H9 (cell line): Measurements from ENCODE around the gene EVI2A. TPM values are rescaled to one million over a fixed set of nuclear protein-coding genes. Genes with fewer than 3 reads are reported as not detected.

Experiments used
- DNase-seq: peaks from one replicate; pipeline ENCODE4 v3.0.0-alpha.2; 2017
- H2AFZ ChIP-seq: one replicate; pipeline ENCODE4 v1.6.1; 2013; ENCODE audit warnings: mild to moderate bottlenecking, low read length, control low read depth, moderate library complexity
- H2AK5ac ChIP-seq: 2 replicates; pipeline ENCODE4 v1.6.1; 2013; ENCODE audit warnings: low read length, control low read depth, mixed read lengths; ENCODE audit not compliant: insufficient read length
- H2BK120ac ChIP-seq: one replicate; pipeline ENCODE4 v1.6.1; 2013; ENCODE audit warnings: low read depth, mild to moderate bottlenecking, low read length, control low read depth, inconsistent platforms; ENCODE audit not compliant: poor library complexity, severe bottlenecking
- H2BK12ac ChIP-seq: 2 replicates; pipeline ENCODE4 v1.6.1; 2013; ENCODE audit warnings: low read length, control low read depth, mixed read lengths, low read depth; ENCODE audit not compliant: insufficient read length
- H2BK15ac ChIP-seq: 2 replicates; pipeline ENCODE4 v1.6.1; 2013; ENCODE audit warnings: low read depth, low read length, control low read depth
- H2BK20ac ChIP-seq: one replicate; pipeline ENCODE4 v1.6.1; 2013; ENCODE audit warnings: low read depth, mild to moderate bottlenecking, low read length, control low read depth, inconsistent platforms; ENCODE audit not compliant: poor library complexity, severe bottlenecking
- H2BK5ac ChIP-seq: 2 replicates; pipeline ENCODE4 v1.6.1; 2013; ENCODE audit warnings: low read length, control low read depth, mixed read lengths; ENCODE audit not compliant: insufficient read length
- H3K14ac ChIP-seq: 2 replicates; pipeline ENCODE4 v1.6.1; 2013; ENCODE audit warnings: low read length, control low read depth; ENCODE audit not compliant: insufficient read depth
- H3K18ac ChIP-seq: 2 replicates; pipeline ENCODE4 v1.6.1; 2013; ENCODE audit warnings: low read depth, mild to moderate bottlenecking, mixed read lengths, low read length, control low read depth; ENCODE audit not compliant: insufficient read length
- H3K23ac ChIP-seq: 2 replicates; pipeline ENCODE4 v1.6.1; 2013; ENCODE audit warnings: low read length, control low read depth, mixed read lengths, low read depth; ENCODE audit not compliant: insufficient read length
- H3K23me2 ChIP-seq: 2 replicates; pipeline ENCODE4 v1.6.1; 2013; ENCODE audit warnings: low read depth, mild to moderate bottlenecking, mixed read lengths, low read length, control low read depth; ENCODE audit not compliant: insufficient read length, poor library complexity, severe bottlenecking
- H3K27ac ChIP-seq: 2 replicates; pipeline ENCODE4 v1.5.1; 2013; ENCODE audit warnings: low read length, control low read depth, mixed read lengths, low read depth; ENCODE audit not compliant: insufficient read length
- H3K27me3 ChIP-seq: 2 replicates; pipeline ENCODE4 v1.6.1; 2013; ENCODE audit warnings: low read length, control low read depth, inconsistent platforms; ENCODE audit not compliant: insufficient read depth
- H3K4ac ChIP-seq: 2 replicates; pipeline ENCODE4 v1.6.1; 2013; ENCODE audit warnings: low read depth, mild to moderate bottlenecking, control low read depth, inconsistent platforms, low read length, moderate library complexity
- H3K4me1 ChIP-seq: 2 replicates; pipeline ENCODE4 v1.6.1; 2013; ENCODE audit warnings: low read length, control low read depth, inconsistent platforms; ENCODE audit not compliant: insufficient read depth
- H3K4me2 ChIP-seq: 2 replicates; pipeline ENCODE4 v1.6.1; 2013; ENCODE audit warnings: low read length, control low read depth, mixed read lengths; ENCODE audit not compliant: insufficient read length, insufficient read depth
- H3K56ac ChIP-seq: 2 replicates; pipeline ENCODE4 v1.6.1; 2013; ENCODE audit warnings: low read depth, mild to moderate bottlenecking, mixed read lengths, low read length, control low read depth; ENCODE audit not compliant: insufficient read length
- H3K79me1 ChIP-seq: 2 replicates; pipeline ENCODE4 v1.6.1; 2013; ENCODE audit warnings: low read depth, mild to moderate bottlenecking, moderate library complexity, low read length, control low read depth, inconsistent platforms; ENCODE audit not compliant: insufficient read depth, poor library complexity, severe bottlenecking
- H3K79me2 ChIP-seq: 2 replicates; pipeline ENCODE4 v1.6.1; 2013; ENCODE audit warnings: low read length, control low read depth, inconsistent platforms; ENCODE audit not compliant: insufficient read depth
- H3K9ac ChIP-seq: 2 replicates; pipeline ENCODE4 v1.6.1; 2013; ENCODE audit warnings: low read length, control low read depth, mixed read lengths; ENCODE audit not compliant: insufficient read length; ENCODE audit errors: extremely low read depth
- H3K9me3 ChIP-seq: one replicate; pipeline ENCODE4 v1.6.1; 2013; ENCODE audit warnings: low read depth, low read length, inconsistent platforms; ENCODE audit not compliant: control insufficient read depth
- H3T11ph ChIP-seq: one replicate; pipeline ENCODE4 v1.6.1; 2013; ENCODE audit warnings: mild to moderate bottlenecking, low read length, control low read depth, inconsistent platforms
- H4K20me1 ChIP-seq: one replicate; pipeline ENCODE4 v1.6.1; 2013; ENCODE audit not compliant: control insufficient read depth, insufficient read length, insufficient read depth
- H4K5ac ChIP-seq: 2 replicates; pipeline ENCODE4 v1.6.1; 2013; ENCODE audit warnings: low read depth, mild to moderate bottlenecking, mixed read lengths, low read length, control low read depth; ENCODE audit not compliant: insufficient read length
- H4K8ac ChIP-seq: replicated peaks from 2 replicates; pipeline ENCODE4 v1.6.1; 2013; ENCODE audit warnings: low read length, control low read depth, mixed read lengths, low read depth; ENCODE audit not compliant: insufficient read length
- H4K91ac ChIP-seq: 2 replicates; pipeline ENCODE4 v1.6.1; 2013; ENCODE audit warnings: low read depth, mild to moderate bottlenecking, moderate library complexity, mixed read lengths, low read length, control low read depth; ENCODE audit not compliant: insufficient read length
- H3K27ac Mint-ChIP-seq, 3 experiments: 2 replicates in 2 of 3; 3 replicates in 1 of 3; pipeline ENCODE4 v1.8.0; 2020 to 2021; ENCODE audit warnings: mixed read lengths in 3 of 3, mild to moderate bottlenecking in 1 of 3, moderate library complexity in 1 of 3
- H3K27me3 Mint-ChIP-seq: 2 replicates; pipeline ENCODE4 v1.8.0; 2021; ENCODE audit warnings: low read depth, mild to moderate bottlenecking, moderate library complexity, mixed read lengths
- H3K36me3 Mint-ChIP-seq, 3 experiments: 2 replicates in 2 of 3; 3 replicates in 1 of 3; pipeline ENCODE4 v1.8.0; 2020 to 2021; ENCODE audit warnings: low read depth in 3 of 3, mixed read lengths in 3 of 3; ENCODE audit not compliant: insufficient read depth in 1 of 3
- H3K4me1 Mint-ChIP-seq, 2 experiments: 2 replicates each; pipeline ENCODE4 v1.8.0; 2020; ENCODE audit warnings: mixed read lengths in 2 of 2
- H3K4me3 Mint-ChIP-seq, 2 experiments: 2 replicates in 1 of 2; 3 replicates in 1 of 2; pipeline ENCODE4 v1.8.0; 2020 to 2021; ENCODE audit warnings: mild to moderate bottlenecking in 2 of 2, mixed read lengths in 2 of 2, moderate library complexity in 1 of 2
- H3K9me3 Mint-ChIP-seq, 2 experiments: 2 replicates in 1 of 2; 3 replicates in 1 of 2; pipeline ENCODE4 v1.8.0; 2020; ENCODE audit warnings: mild to moderate bottlenecking in 2 of 2, mixed read lengths in 2 of 2, moderate library complexity in 1 of 2
- WGBS: extraction: QIAGEN DNeasy Blood & Tissue Kit; methylation state at CpG from one replicate; pipeline ENCODE4 v1.1.7; 2013; ENCODE audit warnings: missing lambda C conversion rate, low lambda C conversion rate, mixed read lengths; ENCODE audit not compliant: insufficient read length; ENCODE audit errors: extremely low coverage; 5-methylcytosine and 5-hydroxymethylcytosine counted together
- total RNA-seq: library from RNA; stranded (reverse); gene quantifications from 2 replicates; pipeline ENCODE4 v1.2.1, GENCODE V29; 2021
- TF ChIP-seq, protein P1 (sequence below): fragments of 200-600 bp; sonication (generic); conservative IDR thresholded peaks from 3 replicates; pipeline ENCODE4 v1.8.0; 2021; ENCODE audit warnings: antibody characterized with exemption, mild to moderate bottlenecking

Gene EVI2A
- total RNA-seq, 1 experiment from 2014 or later: not detected

DNA sequence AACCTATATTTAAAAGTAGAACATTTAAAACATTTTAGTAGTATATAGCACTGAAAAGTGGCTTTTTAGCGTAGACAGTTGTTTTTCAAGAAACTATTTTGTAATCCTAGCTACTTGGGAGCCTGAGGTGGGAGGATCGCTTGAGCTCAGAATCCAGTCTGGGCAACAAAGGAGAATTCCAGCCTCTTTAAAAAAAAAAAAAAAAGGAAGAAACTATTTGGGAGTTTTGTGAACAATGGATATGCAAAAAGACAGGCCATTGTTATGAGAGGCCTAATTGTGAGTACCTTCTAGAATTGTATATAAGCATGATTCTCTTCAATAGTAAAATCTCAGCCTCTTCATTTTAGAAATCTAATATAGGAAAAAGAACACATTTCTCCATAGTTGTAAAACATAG lies 42.0 kb downstream of the EVI2A start:
- H3T11ph ChIP-seq: no peak overlapping the region
- Mint-ChIP-seq H3K4me3 (no peak overlapping the region), H3K27me3 (no peaks in the 10 kb centered on the region), H3K27ac (peak overlapping the region in 1 of 3 experiments; percentile 76; a peak in 3 of 7 replicates), H3K9me3 (peaks cover 0 to 3% of the 10 kb centered on the region in 2 experiments; a peak in 1 of 5 replicates), H3K36me3 (peaks cover 3 to 37% (median 24%) of the 10 kb centered on the region in 3 experiments), H3K4me1 (peaks cover 7 to 10% of the 10 kb centered on the region in 2 experiments)
- no peak overlapping the region for H3K4me2 ChIP-seq
- H3K4ac ChIP-seq: no peak overlapping the region
- no peak overlapping the region for H3K27ac ChIP-seq
- H3K56ac ChIP-seq: no peak overlapping the region
- no peak overlapping the region for H2BK20ac ChIP-seq
- H3K4me1 ChIP-seq: no peaks in the 10 kb centered on the region; the same call in 1 of the 2 replicates
- H4K8ac ChIP-seq: no peak overlapping the region
- DNase-seq: no peak
- no peak overlapping the region for H2AK5ac ChIP-seq
- no peak overlapping the region for H2BK120ac ChIP-seq
- no peak overlapping the region for H4K5ac ChIP-seq
- no peak overlapping the region for H3K18ac ChIP-seq
- no peak overlapping the region for H3K9ac ChIP-seq
- H3K79me1 ChIP-seq: no peaks in the 10 kb centered on the region
- H4K20me1 ChIP-seq: no peaks in the 10 kb centered on the region
- no peak overlapping the region for H2AFZ ChIP-seq
- no CpG with 5 or more reads among the region's 2 CpGs for WGBS
- H3K23me2 ChIP-seq: no peaks in the 10 kb centered on the region
- H2BK15ac ChIP-seq: no peak overlapping the region
- TF ChIP-seq, protein P1, sequence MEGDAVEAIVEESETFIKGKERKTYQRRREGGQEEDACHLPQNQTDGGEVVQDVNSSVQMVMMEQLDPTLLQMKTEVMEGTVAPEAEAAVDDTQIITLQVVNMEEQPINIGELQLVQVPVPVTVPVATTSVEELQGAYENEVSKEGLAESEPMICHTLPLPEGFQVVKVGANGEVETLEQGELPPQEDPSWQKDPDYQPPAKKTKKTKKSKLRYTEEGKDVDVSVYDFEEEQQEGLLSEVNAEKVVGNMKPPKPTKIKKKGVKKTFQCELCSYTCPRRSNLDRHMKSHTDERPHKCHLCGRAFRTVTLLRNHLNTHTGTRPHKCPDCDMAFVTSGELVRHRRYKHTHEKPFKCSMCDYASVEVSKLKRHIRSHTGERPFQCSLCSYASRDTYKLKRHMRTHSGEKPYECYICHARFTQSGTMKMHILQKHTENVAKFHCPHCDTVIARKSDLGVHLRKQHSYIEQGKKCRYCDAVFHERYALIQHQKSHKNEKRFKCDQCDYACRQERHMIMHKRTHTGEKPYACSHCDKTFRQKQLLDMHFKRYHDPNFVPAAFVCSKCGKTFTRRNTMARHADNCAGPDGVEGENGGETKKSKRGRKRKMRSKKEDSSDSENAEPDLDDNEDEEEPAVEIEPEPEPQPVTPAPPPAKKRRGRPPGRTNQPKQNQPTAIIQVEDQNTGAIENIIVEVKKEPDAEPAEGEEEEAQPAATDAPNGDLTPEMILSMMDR: no peak
- no peaks in the 10 kb centered on the region for H3K79me2 ChIP-seq
- no peaks in the 10 kb centered on the region for H3K9me3 ChIP-seq
- no peak overlapping the region for H3K23ac ChIP-seq
- no peak overlapping the region for H3K14ac ChIP-seq
- no peak overlapping the region for H2BK12ac ChIP-seq
- no peak overlapping the region for H4K91ac ChIP-seq
- H3K27me3 ChIP-seq: no peaks in the 10 kb centered on the region
- H2BK5ac ChIP-seq: no peak overlapping the region
